ENCODE data around the gene NKD1.

Gene NKD1

DNA sequence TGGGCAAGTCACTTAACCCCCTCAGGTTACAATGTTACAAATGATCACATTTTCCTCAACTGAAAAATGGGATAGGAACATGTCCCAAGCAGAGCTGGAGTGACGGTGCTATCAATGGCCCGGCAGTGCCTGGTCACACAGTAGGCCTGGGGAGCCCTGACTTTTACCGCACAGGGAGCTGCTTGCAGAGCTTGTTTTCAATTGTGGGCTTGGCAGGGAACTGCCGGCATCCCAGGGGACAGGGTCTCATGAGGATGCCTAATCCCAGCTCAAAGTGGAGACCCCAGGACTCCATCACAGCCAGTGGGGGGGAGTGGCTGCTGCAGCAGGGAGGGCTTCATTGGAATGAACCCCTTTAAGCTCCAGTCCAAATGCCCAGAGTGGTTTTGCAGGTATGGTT, 121.5 kb downstream of the NKD1 start:
- H3K4me3 ChIP-seq (ENCODE audit: low read depth, low read length): no peak overlapping the region
- ChIA-PET CTCF (interaction anchor here (6.2 to 13.5 kb wide), 4 partner anchors 8 to 300 kb away, joined by 86 to 160 read pairs (median 122); partner anchors contain the start of genes BRD7 and SNX20), POLR2A (no interaction called here)
- DNase-seq (ENCODE audit: low read depth, low spot score): no peak
- TF ChIP-seq CTCF (IDR thresholded peaks at IDR 0.05; ENCODE audit: insufficient read depth, low read length, missing control alignments): no peak

DNA sequence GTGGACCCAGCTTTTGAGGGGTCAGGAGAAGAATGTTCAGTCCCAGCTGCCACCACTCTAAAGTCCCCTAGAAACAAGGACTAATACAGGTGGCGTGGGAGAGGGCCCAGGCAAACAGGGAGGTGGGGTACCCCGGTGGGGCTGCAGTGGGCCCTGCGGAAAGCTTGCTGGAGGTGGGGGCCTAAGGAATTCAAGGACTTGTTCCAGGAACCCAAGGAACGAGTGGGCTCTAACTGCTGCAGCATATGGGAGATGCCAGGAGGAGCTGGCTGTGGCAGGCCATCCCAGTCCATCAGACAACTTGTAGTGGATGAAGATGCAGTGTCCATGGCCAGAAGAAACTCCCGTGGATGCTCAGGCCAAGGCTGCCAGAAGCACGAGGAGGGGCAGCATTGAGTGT, 122.3 kb downstream of the NKD1 start:
- H3K4me3 ChIP-seq (ENCODE audit: low read depth, low read length): no peak overlapping the region
- TF ChIP-seq CTCF (IDR thresholded peaks at IDR 0.05; ENCODE audit: insufficient read depth, low read length, missing control alignments): no peak
- ChIA-PET POLR2A (no interaction called here), CTCF (interaction anchor here (2.3 to 13.5 kb wide), 3 partner anchors 77 to 301 kb away, joined by 9 to 160 read pairs (median 86); partner anchors contain the start of gene BRD7)
- no peak for DNase-seq (ENCODE audit: low read depth, low spot score)

- ChIA-PET POLR2A (no interaction called here), CTCF (interaction anchor here (0.9 to 13.5 kb wide), 6 partner anchors 8 to 453 kb away, joined by 3 to 160 read pairs (median 4); no protein-coding TSS in a partner anchor)
- H3K4me3 ChIP-seq (ENCODE audit: low read depth, low read length): no peak overlapping the region
- peak; percentile 30 for TF ChIP-seq CTCF (IDR thresholded peaks at IDR 0.05; ENCODE audit: insufficient read depth, low read length, missing control alignments)
- DNase-seq (ENCODE audit: low read depth, low spot score): no peak
These were observed 123.6 kb downstream of the NKD1 start for GRCh38 chr16:50671644-50672260.

- DNase-seq (ENCODE audit: low read depth, low spot score): no peak
- CTCF ChIA-PET: interaction anchor here (10.4 to 13.5 kb wide), 2 partner anchors 7 to 132 kb away, joined by 98 to 160 read pairs; no protein-coding TSS in a partner anchor
- no peak for TF ChIP-seq CTCF (IDR thresholded peaks at IDR 0.05; ENCODE audit: insufficient read depth, low read length, missing control alignments)
- no peak overlapping the region for H3K4me3 ChIP-seq (ENCODE audit: low read depth, low read length)
- POLR2A ChIA-PET: no interaction called here
These were observed 125.5 kb downstream of the NKD1 start for GRCh38 chr16:50673496-50674275.

DNA sequence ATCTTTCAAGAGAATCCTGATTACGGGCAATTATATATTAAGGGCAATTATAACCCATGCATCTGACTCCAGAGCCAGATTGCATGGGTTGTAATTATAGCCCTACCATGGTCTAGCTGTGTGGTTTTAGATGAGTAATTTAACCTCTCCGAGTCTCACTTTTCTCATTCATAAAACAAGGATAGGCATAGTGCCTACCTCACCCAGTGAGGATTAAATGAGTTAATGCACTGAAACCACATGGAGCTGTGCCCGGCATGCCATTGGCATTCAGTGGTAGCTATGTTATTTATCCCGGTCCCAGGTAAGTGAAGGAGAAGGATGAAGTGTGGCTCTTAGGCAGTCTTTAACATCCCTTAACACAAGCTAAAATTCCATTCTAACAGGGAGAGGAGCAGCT, 126.6 kb downstream of the NKD1 start:
- ChIA-PET POLR2A (no interaction called here), CTCF (interaction anchor here (1.2 to 13.5 kb wide), 3 partner anchors 9 to 650 kb away, joined by 3 to 160 read pairs (median 98); partner anchors contain the start of gene CNEP1R1)
- no peak for DNase-seq (ENCODE audit: low read depth, low spot score)

More for the DNA sequence above, 126.6 kb downstream of the NKD1 start:
- H3K4me3 ChIP-seq (ENCODE audit: low read depth, low read length): no peak overlapping the region
- no peak for TF ChIP-seq CTCF (IDR thresholded peaks at IDR 0.05; ENCODE audit: insufficient read depth, low read length, missing control alignments)
